Vagina (tissue), 2 donors: ENCODE data around the gene MYH7B.

Experiments used
- CTCF ChIP-seq, 3 experiments: fragments of 450-650 bp in 2 of 3; fragments of 200-600 bp in 1 of 3; sonication (generic) in 1 of 3; IDR thresholded peaks; one replicate each; pipeline ENCODE4 v1.5.1; 2017 to 2019; ENCODE audit warnings: antibody characterized with exemption in 3 of 3, mild to moderate bottlenecking in 2 of 3, moderate library complexity in 2 of 3
- POLR2A ChIP-seq, 2 donors: fragments of 450-650 bp; IDR thresholded peaks; one replicate each; pipeline ENCODE4 v1.6.1; 2017; ENCODE audit warnings: antibody characterized with exemption in 2 of 2, mild to moderate bottlenecking in 2 of 2, moderate library complexity in 2 of 2
- POLR2AphosphoS5 ChIP-seq, 2 donors: sonication (generic); formaldehyde crosslinking; IDR thresholded peaks; one replicate each; pipeline ENCODE4 v1.9.0; 2017; ENCODE audit warnings: antibody characterized with exemption in 2 of 2, mild to moderate bottlenecking in 2 of 2, low read depth in 1 of 2; ENCODE audit not compliant: insufficient read depth in 1 of 2

- no peak for TF ChIP-seq CTCF (IDR thresholded peaks at IDR 0.05)
- TF ChIP-seq POLR2AphosphoS5 (IDR thresholded peaks at IDR 0.05; ENCODE audit: insufficient read depth in 1 of 2, low read depth in 1 of 2): no peak
- no peak for TF ChIP-seq POLR2A (IDR thresholded peaks at IDR 0.05)
Measured at GRCh38 chr20:34988191-34988540, 32.5 kb downstream of the MYH7B start.
